ENCODE measurements around the gene RRAS2.
A peak's percentile ranks its signal among the peaks of the same experiment; 100 is the strongest.
"Not testable (repeated sequence)": the region's sequence is repeated elsewhere in the genome, so short reads cannot be mapped to it uniquely, and the experiment has no call there.

RRAS2 gene

GRCh38 chr11:14358729-14359439 lies at the start of gene RRAS2:
Gene RRAS2, minus strand, starts transcription at chr11:14359183. Its CDS starts 313 bp downstream, at chr11:14358870.
- DNase-seq = peak; percentile 80

GRCh38 chr11:14408612-14409011 lies 49.6 kb upstream of the RRAS2 start:
- DNase-seq = no peak

GRCh38 chr11:14406116-14406515 lies 47.1 kb upstream of the RRAS2 start:
- DNase-seq = not testable (repeated sequence)

DNA sequence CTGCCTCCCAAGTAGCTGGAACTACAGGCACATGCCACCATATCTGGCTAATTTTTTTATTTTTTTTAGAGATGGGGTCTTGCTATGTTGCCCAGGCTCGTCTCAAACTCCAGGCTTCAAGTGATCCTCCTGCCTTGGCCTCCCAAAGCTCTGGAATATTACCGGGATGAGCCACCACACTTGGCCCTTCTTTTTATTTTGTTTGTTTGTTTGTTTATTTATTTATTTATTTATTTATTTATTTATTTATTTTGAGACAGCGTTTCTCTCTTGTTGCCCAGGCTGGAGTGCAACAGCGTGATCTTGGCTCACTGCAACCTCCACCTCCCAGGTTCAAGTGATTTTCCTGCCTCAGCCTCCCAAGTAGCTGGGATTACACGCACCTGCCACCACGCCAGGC lies 44.5 kb upstream of the RRAS2 start:
- DNase-seq = not testable (repeated sequence)

- no peak for DNase-seq
These were observed 40.1 kb upstream of the RRAS2 start for GRCh38 chr11:14399087-14399486.

DNA sequence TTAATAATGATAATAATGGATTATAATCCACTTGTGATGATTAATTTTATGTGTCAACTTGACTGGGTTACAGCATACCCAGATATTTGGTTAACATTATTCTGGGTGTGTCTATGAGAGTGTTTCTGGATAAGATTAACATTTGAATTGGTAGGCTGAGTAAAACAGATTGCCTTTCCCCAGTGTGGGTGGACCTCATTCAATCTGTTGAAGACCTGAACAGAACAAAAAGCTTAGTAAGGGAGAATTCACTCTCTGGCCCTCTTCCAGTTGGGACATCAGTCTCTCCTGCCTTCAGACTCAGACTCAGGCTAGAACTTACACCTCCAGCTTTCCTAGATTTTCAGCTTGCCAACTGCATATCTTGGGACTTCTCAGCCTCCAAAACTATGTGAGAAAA lies 37.3 kb upstream of the RRAS2 start:
- no peak for DNase-seq

- DNase-seq = no peak
These were observed 34.9 kb upstream of the RRAS2 start for GRCh38 chr11:14393889-14394288.

GRCh38 chr11:14393129-14393528 lies 34.1 kb upstream of the RRAS2 start:
- no peak for DNase-seq

DNA sequence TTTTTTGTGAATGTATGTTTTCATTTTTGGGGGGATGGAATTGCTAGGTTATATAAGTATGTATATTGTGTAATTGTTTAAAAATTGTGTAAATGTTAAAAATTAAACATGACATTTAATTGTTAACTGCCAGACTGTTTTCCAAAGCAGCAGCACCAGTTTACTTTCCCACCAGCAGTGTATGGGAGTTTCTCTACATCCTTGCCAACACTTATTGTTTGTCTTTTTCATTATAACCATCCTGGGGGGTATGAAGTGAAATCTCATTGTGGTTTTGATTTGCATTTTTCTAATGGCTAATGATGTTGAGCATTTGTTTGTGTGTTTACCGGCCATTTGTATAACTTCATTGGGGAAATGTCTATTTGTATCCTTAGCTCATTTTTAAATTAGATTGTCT lies 31.7 kb upstream of the RRAS2 start:
- DNase-seq = no peak

- no peak for DNase-seq
These were observed 29.4 kb upstream of the RRAS2 start for GRCh38 chr11:14388352-14388751.

GRCh38 chr11:14386895-14387480 lies 28.0 kb upstream of the RRAS2 start:
- no peak for DNase-seq

DNA sequence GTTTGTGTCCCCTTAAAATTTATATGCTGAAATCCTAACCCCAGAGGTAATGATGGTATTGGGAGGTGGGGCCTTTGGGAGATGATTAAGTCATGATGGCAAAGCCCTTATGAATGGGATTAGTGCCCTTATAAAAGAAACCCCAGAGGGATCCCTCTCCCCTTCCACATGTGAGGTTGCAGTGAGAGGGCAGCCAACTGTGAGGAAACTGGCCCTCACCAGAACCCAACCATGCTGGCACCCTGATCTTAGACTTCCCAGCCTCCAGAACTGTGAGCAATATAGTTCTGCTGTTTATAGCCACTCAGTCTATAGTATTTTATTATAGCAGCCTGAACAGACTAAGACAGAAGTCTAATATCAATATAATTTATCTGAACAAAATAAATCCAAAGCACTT lies 27.1 kb upstream of the RRAS2 start:
- DNase-seq = no peak

DNA sequence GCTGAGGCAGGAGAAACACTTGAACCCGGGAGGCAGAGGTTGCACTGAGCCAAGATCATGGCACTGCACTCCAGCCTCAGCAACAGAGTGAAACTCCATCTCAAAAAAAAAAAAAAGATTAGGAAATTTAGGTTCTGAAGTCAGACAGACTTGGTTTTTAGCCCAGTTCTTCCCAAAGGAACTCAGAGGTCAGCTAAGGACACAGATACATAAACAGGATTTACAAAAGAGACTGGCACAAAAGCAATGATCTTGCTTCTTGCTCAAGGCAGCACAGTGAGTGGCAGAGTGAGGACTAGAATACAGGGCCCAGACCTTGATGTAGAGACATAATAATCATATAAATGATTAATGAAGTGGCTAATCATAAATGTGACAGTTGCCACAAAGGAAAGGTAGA lies 25.4 kb upstream of the RRAS2 start:
- DNase-seq = no peak

DNA sequence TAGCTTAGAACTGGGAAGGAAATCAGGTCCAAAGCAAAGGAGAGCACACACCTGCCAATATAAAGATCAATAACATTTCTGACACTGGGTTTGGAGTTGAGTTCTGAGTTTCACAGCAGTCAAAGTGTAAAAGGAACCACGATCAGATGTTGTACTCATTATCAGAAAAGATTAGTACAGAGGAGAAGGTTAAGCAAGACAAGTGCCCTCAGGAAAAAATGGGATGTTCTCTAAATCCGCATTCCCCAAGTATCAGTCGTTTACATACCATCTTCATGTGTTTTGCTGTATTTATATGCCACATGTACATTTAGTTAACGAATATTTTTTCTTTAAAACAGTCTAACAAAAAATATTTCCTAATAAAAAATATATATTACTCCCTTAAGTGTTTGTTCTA lies 23.0 kb upstream of the RRAS2 start:
- no peak for DNase-seq

DNA sequence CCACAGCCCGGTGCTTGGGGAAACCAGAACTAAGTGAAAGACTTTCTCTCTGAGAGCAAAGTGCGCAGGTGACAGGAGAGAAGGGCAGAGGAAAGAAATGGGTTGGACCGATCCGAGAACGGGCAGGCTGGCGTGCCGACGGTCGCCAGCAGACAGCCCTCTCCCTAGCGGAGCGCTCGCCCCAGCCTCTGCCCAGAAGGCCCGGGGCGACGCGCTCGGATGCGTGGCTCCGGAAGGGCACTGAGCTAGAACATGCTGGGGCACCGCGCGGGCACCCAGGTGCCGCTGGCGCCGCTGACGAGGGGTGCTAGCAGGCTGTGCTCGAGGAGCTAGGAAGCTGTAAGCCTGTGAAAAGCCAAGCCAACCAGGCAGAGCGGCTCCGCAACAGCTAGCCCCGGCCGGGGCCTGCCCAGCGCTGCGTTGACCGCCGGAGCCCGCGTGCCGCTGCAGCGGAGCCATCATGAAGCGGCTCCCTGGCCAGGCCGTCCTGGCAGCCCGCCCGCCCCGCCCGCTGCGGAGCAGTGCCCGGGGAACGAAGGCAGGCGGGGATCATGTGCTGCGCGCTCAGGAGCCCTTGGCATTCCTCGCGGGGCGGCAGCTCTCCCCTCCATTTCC lies 22.1 kb upstream of the RRAS2 start:
- DNase-seq = peak; percentile 39

DNA sequence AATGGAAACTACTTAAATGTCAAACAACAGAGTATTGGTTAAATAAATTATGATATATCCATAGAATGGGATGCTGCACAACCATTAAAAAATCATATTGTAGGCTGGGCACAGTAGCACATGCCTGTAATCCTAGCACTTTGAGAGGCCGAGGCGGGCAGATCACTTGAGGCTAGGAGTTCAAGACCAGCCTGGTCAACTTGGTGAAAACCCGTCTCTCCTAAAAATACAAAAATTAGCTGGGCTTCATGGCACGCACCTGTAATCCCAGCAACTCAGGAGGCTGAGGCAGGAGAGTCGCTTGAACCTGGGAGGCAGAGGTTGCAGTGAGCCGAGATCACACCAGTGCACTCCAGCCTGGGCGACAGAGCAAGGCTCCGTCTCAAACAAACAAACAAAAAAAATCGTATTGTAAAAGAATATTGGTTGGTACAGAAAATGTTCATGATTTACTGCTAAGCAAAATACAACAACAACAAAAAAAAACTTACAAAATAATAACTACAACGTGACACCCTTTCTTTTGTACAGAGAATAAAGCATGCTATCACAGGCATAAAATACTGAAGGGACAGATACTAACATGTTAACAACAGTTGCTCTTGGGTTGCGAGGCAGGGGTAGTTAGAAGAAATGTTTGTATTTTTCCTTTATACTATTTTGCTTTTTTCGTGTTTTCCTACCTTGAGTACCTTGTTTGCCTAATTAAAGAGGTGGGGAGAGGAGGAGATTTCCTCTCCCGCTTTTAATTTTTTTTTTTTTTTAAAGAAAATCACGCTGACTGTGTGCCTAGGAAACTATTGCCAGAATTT lies 21.3 kb upstream of the RRAS2 start:
- no peak for DNase-seq

DNA sequence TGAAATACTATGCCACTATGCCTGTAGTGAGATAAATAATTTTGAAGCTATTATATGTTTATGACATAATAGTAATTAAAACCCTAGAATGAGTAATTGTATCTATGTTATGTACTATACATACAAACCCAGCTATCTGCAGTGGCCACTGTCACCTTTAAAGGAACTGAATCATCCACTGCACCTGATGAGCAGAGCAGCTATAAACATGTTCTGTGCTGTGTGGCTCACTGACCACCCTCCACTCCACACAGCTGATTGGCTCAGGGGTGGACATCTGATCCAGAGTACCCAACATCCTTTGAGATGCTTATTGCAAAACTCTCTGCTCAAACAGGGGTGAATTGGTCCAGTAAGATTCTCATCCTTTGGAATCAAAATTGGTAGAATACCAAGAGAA lies 19.2 kb upstream of the RRAS2 start:
- no peak for DNase-seq

DNA sequence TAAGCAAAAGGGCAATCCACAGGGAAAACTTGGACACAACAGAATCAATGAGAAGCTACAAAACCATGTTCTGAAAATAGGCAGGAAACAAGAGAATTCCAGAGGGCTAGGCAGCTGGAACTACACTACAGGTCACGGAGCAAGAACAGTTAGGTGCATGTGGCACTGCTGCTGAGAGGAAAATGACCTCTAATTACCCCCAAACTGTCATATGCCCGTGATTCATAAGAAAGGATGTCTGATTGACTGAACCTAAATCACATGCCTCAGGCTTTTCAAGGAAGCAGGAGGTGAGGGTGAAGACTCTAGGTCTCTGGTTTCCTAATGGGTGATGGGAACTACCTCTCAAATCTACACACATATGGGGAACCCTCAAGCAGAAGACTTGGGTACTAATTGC lies 17.9 kb upstream of the RRAS2 start:
- DNase-seq = no peak

DNA sequence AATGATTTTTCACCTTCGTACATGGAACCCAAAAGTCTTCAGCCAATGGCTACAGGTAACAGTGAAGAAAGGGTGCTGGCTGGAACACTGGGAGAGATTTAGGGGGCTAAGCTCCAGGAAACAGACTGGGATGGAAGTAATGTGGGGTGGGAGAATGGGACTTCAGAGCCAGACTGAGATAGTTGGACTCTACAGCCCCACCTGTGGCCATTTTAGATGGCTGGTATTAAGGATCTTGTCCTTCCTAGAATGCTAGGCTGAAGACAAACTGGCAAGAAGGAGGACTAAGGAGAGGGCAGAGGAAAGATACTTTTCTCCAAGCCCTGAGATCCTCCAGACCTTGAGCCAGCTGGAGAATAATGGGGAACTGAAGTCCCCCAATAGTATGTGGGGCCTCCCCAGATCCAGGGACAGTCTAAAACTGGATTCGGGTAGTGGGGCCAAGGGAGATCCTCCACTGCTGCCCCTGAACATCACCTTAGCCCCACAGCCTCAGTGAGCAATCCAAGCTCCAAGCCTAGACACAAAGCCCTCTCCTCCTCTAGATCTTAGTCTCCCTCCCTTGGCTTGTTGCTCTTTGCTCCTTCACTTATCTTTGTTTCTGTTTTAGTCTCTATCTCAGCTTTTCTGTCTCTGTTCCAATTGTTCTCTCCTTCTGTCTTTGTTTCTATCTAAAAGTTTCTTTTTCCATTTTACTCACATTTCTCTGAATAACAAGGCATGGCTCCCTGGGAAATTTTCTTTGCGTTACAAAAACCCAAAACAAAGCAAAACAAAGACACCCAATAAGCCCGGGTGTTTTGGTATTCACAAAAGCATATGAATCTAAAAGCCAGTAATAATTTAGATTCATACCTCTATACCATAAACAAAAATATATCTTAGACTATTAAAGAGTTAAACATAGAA lies 16.2 kb upstream of the RRAS2 start:
- DNase-seq = no peak

GRCh38 chr11:14373941-14374646 lies 15.1 kb upstream of the RRAS2 start:
- no peak for DNase-seq

DNA sequence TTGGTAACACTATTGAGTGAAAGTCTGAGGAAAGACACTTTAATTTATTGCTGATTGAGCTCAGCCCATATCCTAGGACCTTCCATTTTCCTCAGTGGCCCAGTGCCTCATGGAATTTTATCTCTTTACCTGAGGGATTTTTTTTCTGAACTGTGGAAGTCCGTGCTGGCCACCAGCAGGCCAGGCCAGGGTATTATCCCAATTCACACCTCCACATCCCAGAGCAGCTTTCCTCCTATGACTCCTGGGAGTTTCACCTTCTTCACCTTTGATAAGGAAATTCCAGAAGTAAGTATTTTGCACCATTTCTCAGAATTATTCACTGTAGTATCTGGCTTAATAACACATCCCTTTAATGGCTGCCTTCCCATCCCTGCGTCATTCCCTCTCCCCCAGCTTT lies 13.0 kb upstream of the RRAS2 start:
- DNase-seq = no peak

GRCh38 chr11:14371249-14371648 lies 12.3 kb upstream of the RRAS2 start:
- no peak for DNase-seq
